Measurements from ENCODE around the gene SYT2. TPM values are rescaled to one million over a fixed set of nuclear protein-coding genes. Genes with fewer than 3 reads are reported as not detected.
"Not testable (repeated sequence)": the region's sequence is repeated elsewhere in the genome, so short reads cannot be mapped to it uniquely, and the experiment has no call there.

The SYT2 gene
- total RNA-seq, 1 experiment from 2014 or later: 12.1 TPM

DNA sequence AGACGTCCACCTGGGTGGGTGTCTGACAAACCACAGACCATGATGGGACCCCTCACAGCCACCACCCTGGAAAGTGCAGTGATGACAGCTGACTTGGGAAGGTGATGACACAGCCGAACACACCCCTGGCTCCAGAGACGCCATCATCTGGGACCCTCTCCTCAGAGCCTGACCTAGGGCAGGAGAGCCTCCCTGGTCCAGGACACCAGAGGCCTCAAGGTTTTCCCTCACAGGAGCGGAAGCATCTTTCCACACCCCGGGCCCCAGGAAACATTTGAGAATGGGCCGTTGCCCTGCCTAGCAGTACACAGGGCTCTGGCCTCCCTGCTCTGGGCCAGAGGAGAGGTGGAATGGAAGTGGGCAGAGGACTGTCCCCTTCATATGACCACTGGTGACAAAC is 79.7 kb downstream of the SYT2 start:
- H3K4me3 Mint-ChIP-seq: no peak overlapping the region
- H3K4me1 Mint-ChIP-seq: peaks cover 23% of the 10 kb centered on the region
- no peak overlapping the region for H3K27ac Mint-ChIP-seq
- CTCF ChIA-PET: interaction anchor here (1.3 to 2.7 kb wide), 3 partner anchors 12 to 88 kb away, joined by 3 to 9 read pairs (median 7); no protein-coding TSS in a partner anchor
- H3K27me3 Mint-ChIP-seq (ENCODE audit: low read depth): no peaks in the 10 kb centered on the region
- H3K36me3 Mint-ChIP-seq: no peaks in the 10 kb centered on the region
- DNase-seq (ENCODE audit: low spot score) (no peak), ATAC-seq (no peak)
- TF ChIP-seq, protein P1, sequence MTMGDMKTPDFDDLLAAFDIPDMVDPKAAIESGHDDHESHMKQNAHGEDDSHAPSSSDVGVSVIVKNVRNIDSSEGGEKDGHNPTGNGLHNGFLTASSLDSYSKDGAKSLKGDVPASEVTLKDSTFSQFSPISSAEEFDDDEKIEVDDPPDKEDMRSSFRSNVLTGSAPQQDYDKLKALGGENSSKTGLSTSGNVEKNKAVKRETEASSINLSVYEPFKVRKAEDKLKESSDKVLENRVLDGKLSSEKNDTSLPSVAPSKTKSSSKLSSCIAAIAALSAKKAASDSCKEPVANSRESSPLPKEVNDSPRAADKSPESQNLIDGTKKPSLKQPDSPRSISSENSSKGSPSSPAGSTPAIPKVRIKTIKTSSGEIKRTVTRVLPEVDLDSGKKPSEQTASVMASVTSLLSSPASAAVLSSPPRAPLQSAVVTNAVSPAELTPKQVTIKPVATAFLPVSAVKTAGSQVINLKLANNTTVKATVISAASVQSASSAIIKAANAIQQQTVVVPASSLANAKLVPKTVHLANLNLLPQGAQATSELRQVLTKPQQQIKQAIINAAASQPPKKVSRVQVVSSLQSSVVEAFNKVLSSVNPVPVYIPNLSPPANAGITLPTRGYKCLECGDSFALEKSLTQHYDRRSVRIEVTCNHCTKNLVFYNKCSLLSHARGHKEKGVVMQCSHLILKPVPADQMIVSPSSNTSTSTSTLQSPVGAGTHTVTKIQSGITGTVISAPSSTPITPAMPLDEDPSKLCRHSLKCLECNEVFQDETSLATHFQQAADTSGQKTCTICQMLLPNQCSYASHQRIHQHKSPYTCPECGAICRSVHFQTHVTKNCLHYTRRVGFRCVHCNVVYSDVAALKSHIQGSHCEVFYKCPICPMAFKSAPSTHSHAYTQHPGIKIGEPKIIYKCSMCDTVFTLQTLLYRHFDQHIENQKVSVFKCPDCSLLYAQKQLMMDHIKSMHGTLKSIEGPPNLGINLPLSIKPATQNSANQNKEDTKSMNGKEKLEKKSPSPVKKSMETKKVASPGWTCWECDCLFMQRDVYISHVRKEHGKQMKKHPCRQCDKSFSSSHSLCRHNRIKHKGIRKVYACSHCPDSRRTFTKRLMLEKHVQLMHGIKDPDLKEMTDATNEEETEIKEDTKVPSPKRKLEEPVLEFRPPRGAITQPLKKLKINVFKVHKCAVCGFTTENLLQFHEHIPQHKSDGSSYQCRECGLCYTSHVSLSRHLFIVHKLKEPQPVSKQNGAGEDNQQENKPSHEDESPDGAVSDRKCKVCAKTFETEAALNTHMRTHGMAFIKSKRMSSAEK (CRISPR knock-in tag; IDR thresholded peaks at IDR 0.05; ENCODE audit: borderline replicate concordance): no peak
- no peak for TF ChIP-seq ZMAT4 (CRISPR knock-in tag; IDR thresholded peaks at IDR 0.05)
- no peak for TF ChIP-seq ZNF138 (CRISPR knock-in tag; conservative IDR thresholded peaks at IDR 0.05)
- TF ChIP-seq EMX1 (CRISPR knock-in tag; IDR thresholded peaks at IDR 0.05): no peak
- no peak for TF ChIP-seq MYBL2 (CRISPR knock-in tag; IDR thresholded peaks at IDR 0.05)
- TF ChIP-seq USF1 (CRISPR knock-in tag; IDR thresholded peaks at IDR 0.05): no peak
- TF ChIP-seq JUN (CRISPR knock-in tag; IDR thresholded peaks at IDR 0.05): no peak
- TF ChIP-seq ATF6 (CRISPR knock-in tag; IDR thresholded peaks at IDR 0.05): no peak
- no peak for TF ChIP-seq GRHL2 (CRISPR knock-in tag; IDR thresholded peaks at IDR 0.05; ENCODE audit: insufficient replicate concordance, severe bottlenecking)
- no peak for TF ChIP-seq FOXJ3 (CRISPR knock-in tag; IDR thresholded peaks at IDR 0.05; ENCODE audit: borderline replicate concordance)
- TF ChIP-seq, protein P2, sequence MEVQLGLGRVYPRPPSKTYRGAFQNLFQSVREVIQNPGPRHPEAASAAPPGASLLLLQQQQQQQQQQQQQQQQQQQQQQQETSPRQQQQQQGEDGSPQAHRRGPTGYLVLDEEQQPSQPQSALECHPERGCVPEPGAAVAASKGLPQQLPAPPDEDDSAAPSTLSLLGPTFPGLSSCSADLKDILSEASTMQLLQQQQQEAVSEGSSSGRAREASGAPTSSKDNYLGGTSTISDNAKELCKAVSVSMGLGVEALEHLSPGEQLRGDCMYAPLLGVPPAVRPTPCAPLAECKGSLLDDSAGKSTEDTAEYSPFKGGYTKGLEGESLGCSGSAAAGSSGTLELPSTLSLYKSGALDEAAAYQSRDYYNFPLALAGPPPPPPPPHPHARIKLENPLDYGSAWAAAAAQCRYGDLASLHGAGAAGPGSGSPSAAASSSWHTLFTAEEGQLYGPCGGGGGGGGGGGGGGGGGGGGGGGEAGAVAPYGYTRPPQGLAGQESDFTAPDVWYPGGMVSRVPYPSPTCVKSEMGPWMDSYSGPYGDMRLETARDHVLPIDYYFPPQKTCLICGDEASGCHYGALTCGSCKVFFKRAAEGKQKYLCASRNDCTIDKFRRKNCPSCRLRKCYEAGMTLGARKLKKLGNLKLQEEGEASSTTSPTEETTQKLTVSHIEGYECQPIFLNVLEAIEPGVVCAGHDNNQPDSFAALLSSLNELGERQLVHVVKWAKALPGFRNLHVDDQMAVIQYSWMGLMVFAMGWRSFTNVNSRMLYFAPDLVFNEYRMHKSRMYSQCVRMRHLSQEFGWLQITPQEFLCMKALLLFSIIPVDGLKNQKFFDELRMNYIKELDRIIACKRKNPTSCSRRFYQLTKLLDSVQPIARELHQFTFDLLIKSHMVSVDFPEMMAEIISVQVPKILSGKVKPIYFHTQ (CRISPR knock-in tag; IDR thresholded peaks at IDR 0.05): no peak
- TF ChIP-seq, protein P3, sequence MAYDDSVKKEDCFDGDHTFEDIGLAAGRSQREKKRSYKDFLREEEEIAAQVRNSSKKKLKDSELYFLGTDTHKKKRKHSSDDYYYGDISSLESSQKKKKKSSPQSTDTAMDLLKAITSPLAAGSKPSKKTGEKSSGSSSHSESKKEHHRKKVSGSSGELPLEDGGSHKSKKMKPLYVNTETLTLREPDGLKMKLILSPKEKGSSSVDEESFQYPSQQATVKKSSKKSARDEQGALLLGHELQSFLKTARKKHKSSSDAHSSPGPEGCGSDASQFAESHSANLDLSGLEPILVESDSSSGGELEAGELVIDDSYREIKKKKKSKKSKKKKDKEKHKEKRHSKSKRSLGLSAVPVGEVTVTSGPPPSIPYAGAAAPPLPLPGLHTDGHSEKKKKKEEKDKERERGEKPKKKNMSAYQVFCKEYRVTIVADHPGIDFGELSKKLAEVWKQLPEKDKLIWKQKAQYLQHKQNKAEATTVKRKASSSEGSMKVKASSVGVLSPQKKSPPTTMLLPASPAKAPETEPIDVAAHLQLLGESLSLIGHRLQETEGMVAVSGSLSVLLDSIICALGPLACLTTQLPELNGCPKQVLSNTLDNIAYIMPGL (CRISPR knock-in tag; IDR thresholded peaks at IDR 0.05): no peak
- TF ChIP-seq ZNF512 (CRISPR knock-in tag; IDR thresholded peaks at IDR 0.05; ENCODE audit: borderline replicate concordance): no peak
- TF ChIP-seq CREM (CRISPR knock-in tag; IDR thresholded peaks at IDR 0.05): no peak
- TF ChIP-seq ZNF219 (CRISPR knock-in tag; IDR thresholded peaks at IDR 0.05; ENCODE audit: borderline replicate concordance): no peak
- no peak for TF ChIP-seq ATF1 (CRISPR knock-in tag; IDR thresholded peaks at IDR 0.05)
- TF ChIP-seq ZSCAN18 (CRISPR knock-in tag; IDR thresholded peaks at IDR 0.05): no peak
- TF ChIP-seq GTF2I (CRISPR knock-in tag; conservative IDR thresholded peaks at IDR 0.05): no peak
- H3K9me3 Mint-ChIP-seq: no peaks in the 10 kb centered on the region
- POLR2A ChIA-PET: no interaction called here

DNA sequence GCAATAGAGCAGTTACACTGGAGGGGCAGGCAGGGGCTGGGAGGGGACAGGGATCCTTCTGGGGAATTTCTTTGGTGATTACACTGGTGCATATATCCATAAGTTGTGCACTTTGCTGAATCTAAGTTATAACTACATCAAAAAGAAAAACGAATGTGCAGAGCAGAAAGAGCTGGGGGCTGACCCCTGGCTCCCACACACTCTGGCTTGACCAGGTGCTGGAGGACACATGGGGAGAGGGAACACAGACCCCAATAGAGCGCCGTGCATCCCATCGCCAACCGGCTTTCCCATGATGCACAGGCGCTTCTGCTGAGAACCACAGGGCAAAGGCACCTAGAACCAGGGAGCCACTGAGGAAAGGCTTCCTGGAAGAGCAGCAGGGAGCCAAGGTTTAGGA is 80.2 kb downstream of the SYT2 start:
- ATAC-seq; POLR2A ChIA-PET; H3K9me3 Mint-ChIP-seq; H3K4me3 Mint-ChIP-seq; DNase-seq (ENCODE audit: low spot score); H3K27ac Mint-ChIP-seq; H3K27me3 Mint-ChIP-seq (ENCODE audit: low read depth); H3K36me3 Mint-ChIP-seq: not testable (repeated sequence)
- CTCF ChIA-PET: interaction anchor here (1.3 kb wide), 1 partner anchor 12 kb away, joined by 3 read pairs; no protein-coding TSS in a partner anchor
- H3K4me1 Mint-ChIP-seq: peaks cover 23% of the 10 kb centered on the region

All from WTC11 (cell line).